ENCODE data around the gene USP46. TPM values are rescaled to one million over a fixed set of nuclear protein-coding genes. Genes with fewer than 3 reads are reported as not detected.

USP46 gene
- total RNA-seq, 1 donor from 2014 or later, result 55.3 TPM

- intact Hi-C loops (cut with DNase I), result no loop called here
- ATAC-seq (ENCODE audit: poor library complexity) (no peak), DNase-seq (no peak)
Measured at GRCh38 chr4:52633846-52634245, 25.3 kb downstream of the USP46 start.

GRCh38 chr4:52628974-52629373, 30.1 kb downstream of the USP46 start:
- peak; percentile 51 for ATAC-seq (ENCODE audit: poor library complexity)
- intact Hi-C loops (cut with DNase I), result no loop called here
- no peak for DNase-seq

- peak; percentile 62 for ATAC-seq (ENCODE audit: poor library complexity)
- intact Hi-C loops (cut with DNase I), result no loop called here
- DNase-seq, result no peak
Measured at GRCh38 chr4:52628543-52628942, 30.6 kb downstream of the USP46 start.

GRCh38 chr4:52627876-52628275, 31.2 kb downstream of the USP46 start:
- intact Hi-C loops (cut with DNase I), result no loop called here
- DNase-seq (no peak), ATAC-seq (ENCODE audit: poor library complexity) (peak; percentile 36)

- ATAC-seq (ENCODE audit: poor library complexity), result no peak
- no peak for DNase-seq
- intact Hi-C loops (cut with DNase I), result no loop called here
Measured at GRCh38 chr4:52625216-52625615, 33.9 kb downstream of the USP46 start.

GRCh38 chr4:52622564-52622963, 36.5 kb downstream of the USP46 start:
- intact Hi-C loops (cut with DNase I), result no loop called here
- ATAC-seq (ENCODE audit: poor library complexity) (no peak), DNase-seq (no peak)

- ATAC-seq (ENCODE audit: poor library complexity), result no peak
- intact Hi-C loops (cut with DNase I), result no loop called here
Measured at GRCh38 chr4:52621567-52621966, 37.5 kb downstream of the USP46 start.

GRCh38 chr4:52619591-52619931, 39.5 kb downstream of the USP46 start:
- ATAC-seq (ENCODE audit: poor library complexity) (peak; percentile 56), DNase-seq (no peak)
- intact Hi-C loops (cut with DNase I), result no loop called here

More at GRCh38 chr4:52621567-52621966, 37.5 kb downstream of the USP46 start:
- DNase-seq, result no peak

- intact Hi-C loops (cut with DNase I), result no loop called here
- no peak for ATAC-seq (ENCODE audit: poor library complexity)
- no peak for DNase-seq
Measured at GRCh38 chr4:52618795-52619590, 40.1 kb downstream of the USP46 start.

- intact Hi-C loops (cut with DNase I), result no loop called here
- DNase-seq (no peak), ATAC-seq (ENCODE audit: poor library complexity) (no peak)
Measured at GRCh38 chr4:52617336-52618020, 41.6 kb downstream of the USP46 start.

- no peak for ATAC-seq (ENCODE audit: poor library complexity)
- intact Hi-C loops (cut with DNase I), result no loop called here
- no peak for DNase-seq
Measured at GRCh38 chr4:52614241-52614640, 44.9 kb downstream of the USP46 start.

GRCh38 chr4:52612341-52612740, 46.8 kb downstream of the USP46 start:
- intact Hi-C loops (cut with DNase I), result no loop called here
- ATAC-seq (ENCODE audit: poor library complexity) (no peak), DNase-seq (no peak)

GRCh38 chr4:52611030-52611555, 48.0 kb downstream of the USP46 start:
- intact Hi-C loops (cut with DNase I), result no loop called here
- ATAC-seq (ENCODE audit: poor library complexity) (peak; percentile 40), DNase-seq (no peak)

GRCh38 chr4:52606726-52607125, 52.4 kb downstream of the USP46 start:
- no peak for ATAC-seq (ENCODE audit: poor library complexity)
- DNase-seq, result no peak
- intact Hi-C loops (cut with DNase I), result no loop called here

GRCh38 chr4:52606040-52606439, 53.1 kb downstream of the USP46 start:
- DNase-seq (no peak), ATAC-seq (ENCODE audit: poor library complexity) (no peak)
- intact Hi-C loops (cut with DNase I), result no loop called here

GRCh38 chr4:52604215-52604614, 54.9 kb downstream of the USP46 start:
- intact Hi-C loops (cut with DNase I), result no loop called here
- ATAC-seq (ENCODE audit: poor library complexity) (peak; percentile 49), DNase-seq (no peak)

- ATAC-seq (ENCODE audit: poor library complexity) (peak; percentile 86), DNase-seq (peak; percentile 66)
- intact Hi-C loops (cut with DNase I), result no loop called here
Measured at GRCh38 chr4:52600275-52600674, 58.8 kb downstream of the USP46 start.

- DNase-seq (no peak), ATAC-seq (ENCODE audit: poor library complexity) (no peak)
- intact Hi-C loops (cut with DNase I), result no loop called here
Measured at GRCh38 chr4:52595001-52595400, 64.1 kb downstream of the USP46 start.

- DNase-seq (no peak), ATAC-seq (ENCODE audit: poor library complexity) (no peak)
- intact Hi-C loops (cut with DNase I), result no loop called here
Measured at GRCh38 chr4:52592287-52592686, 66.8 kb downstream of the USP46 start.

Measured in Right ventricle myocardium superior (tissue), 1 donor.